Thyroid gland (tissue), 4 donors: Measurements from ENCODE around the gene CCL15.

Source experiments
- CTCF ChIP-seq, 6 experiments: fragments of 200-600 bp in 3 of 6; fragments of 450-650 bp in 3 of 6; sonication (generic) in 3 of 6; IDR thresholded peaks; one replicate each; pipeline ENCODE4 v1.5.1; 2016 to 2019; ENCODE audit warnings: antibody characterized with exemption in 6 of 6, mild to moderate bottlenecking in 2 of 6, inconsistent platforms in 1 of 6, moderate library complexity in 1 of 6
- POLR2A ChIP-seq, 2 donors: fragments of 450-650 bp; IDR thresholded peaks; one replicate each; pipeline ENCODE4 v1.6.1; 2017; ENCODE audit warnings: antibody characterized with exemption in 2 of 2, mild to moderate bottlenecking in 2 of 2, moderate library complexity in 1 of 2

GRCh38 chr17:36001110-36001771 lies at the start of gene CCL15:
- TF ChIP-seq POLR2A (IDR thresholded peaks at IDR 0.05), result no peak
- TF ChIP-seq CTCF (IDR thresholded peaks at IDR 0.05), result no peak
